SK-N-SH treated with all-trans-retinoic acid at 6 μM for 48 hours (cell line): ENCODE measurements around the gene IGFL3.

ENCODE experiments used
- ATAC-seq: fragments of 200-7000 bp; cut with Tn5 transposase; 3 replicates; pipeline ENCODE4 v1.9.1; 2020; ENCODE audit warnings: mild to moderate bottlenecking, moderate library complexity
- ARNTL ChIP-seq: fragments of 450-650 bp; formaldehyde crosslinking; IDR thresholded peaks from 2 replicates; pipeline ENCODE4 v1.5.0; 2020; ENCODE audit warnings: low read depth, mild to moderate bottlenecking, moderate library complexity, borderline replicate concordance
- BACH2 ChIP-seq: fragments of 250-450 bp; sonication (Bioruptor Pico); IDR thresholded peaks from 2 replicates; pipeline ENCODE4 v1.9.0; 2021; ENCODE audit warnings: mild to moderate bottlenecking, borderline replicate concordance
- CREB5 ChIP-seq: fragments of 250-450 bp; sonication (Bioruptor Pico); IDR thresholded peaks from 2 replicates; pipeline ENCODE4 v1.5.1; 2020; ENCODE audit warnings: low read depth, mild to moderate bottlenecking, moderate library complexity
- CSDC2 ChIP-seq: fragments of 250-450 bp; sonication (Bioruptor Pico); IDR thresholded peaks from 2 replicates; pipeline ENCODE4 v1.5.0; 2020; ENCODE audit warnings: mild to moderate bottlenecking, moderate library complexity
- CSRNP3 ChIP-seq: fragments of 250-450 bp; sonication (Bioruptor Pico); IDR thresholded peaks from 2 replicates; pipeline ENCODE4 v1.5.1; 2021; ENCODE audit warnings: mild to moderate bottlenecking, moderate library complexity
- ESRRG ChIP-seq: fragments of 250-450 bp; sonication (Bioruptor Pico); IDR thresholded peaks from 2 replicates; pipeline ENCODE4 v1.6.1; 2021; ENCODE audit warnings: mild to moderate bottlenecking
- GLIS3 ChIP-seq: fragments of 250-450 bp; sonication (Bioruptor Pico); IDR thresholded peaks from 2 replicates; pipeline ENCODE4 v1.5.0; 2020; ENCODE audit warnings: mild to moderate bottlenecking, moderate library complexity
- OSR1 ChIP-seq: fragments of 250-450 bp; sonication (Bioruptor Pico); IDR thresholded peaks from 2 replicates; pipeline ENCODE4 v1.8.0; 2022; ENCODE audit warnings: moderate library complexity, mild to moderate bottlenecking, inconsistent platforms
- PATZ1 ChIP-seq: fragments of 250-450 bp; sonication (Bioruptor Pico); IDR thresholded peaks from 2 replicates; pipeline ENCODE4 v1.8.0; 2020; ENCODE audit warnings: mild to moderate bottlenecking, moderate library complexity, borderline replicate concordance
- POU6F1 ChIP-seq: fragments of 250-450 bp; sonication (Bioruptor Pico); IDR thresholded peaks from 2 replicates; pipeline ENCODE4 v1.8.0; 2021; ENCODE audit warnings: low read depth, mild to moderate bottlenecking, moderate library complexity, borderline replicate concordance
- PPARA ChIP-seq: fragments of 250-450 bp; sonication (Bioruptor Pico); IDR thresholded peaks from 2 replicates; pipeline ENCODE4 v1.5.0; 2020; ENCODE audit warnings: mild to moderate bottlenecking, borderline replicate concordance
- SNAI2 ChIP-seq: fragments of 250-450 bp; sonication (Bioruptor Pico); IDR thresholded peaks from 2 replicates; pipeline ENCODE4 v1.5.0; 2020; ENCODE audit warnings: mild to moderate bottlenecking, moderate library complexity
- TOX ChIP-seq: fragments of 250-450 bp; sonication (Bioruptor Pico); IDR thresholded peaks from 2 replicates; pipeline ENCODE4 v1.8.0; 2021; ENCODE audit warnings: mild to moderate bottlenecking, moderate library complexity, borderline replicate concordance
- TSHZ2 ChIP-seq: fragments of 250-450 bp; sonication (Bioruptor Pico); IDR thresholded peaks from 2 replicates; pipeline ENCODE4 v1.5.0; 2020; ENCODE audit warnings: mild to moderate bottlenecking, moderate library complexity
- ZC3H10 ChIP-seq: fragments of 250-450 bp; sonication (Bioruptor Pico); IDR thresholded peaks from 2 replicates; pipeline ENCODE4 v1.5.1; 2021; ENCODE audit warnings: mild to moderate bottlenecking, moderate library complexity
- ZFP3 ChIP-seq: fragments of 250-450 bp; sonication (Bioruptor Pico); IDR thresholded peaks from 2 replicates; pipeline ENCODE4 v1.5.0; 2020; ENCODE audit warnings: mild to moderate bottlenecking, moderate library complexity
- ZFP30 ChIP-seq: fragments of 450-650 bp; formaldehyde crosslinking; IDR thresholded peaks from 2 replicates; pipeline ENCODE4 v1.5.0; 2022; ENCODE audit warnings: mild to moderate bottlenecking, moderate library complexity
- ZNF565 ChIP-seq: fragments of 450-650 bp; formaldehyde crosslinking; conservative IDR thresholded peaks from 2 replicates; pipeline ENCODE4 v1.5.0; 2020; ENCODE audit warnings: low read depth, mild to moderate bottlenecking, moderate library complexity

Gene IGFL3

GRCh38 chr19:46159418-46160232 is 35.1 kb upstream of the IGFL3 start:
- ATAC-seq = no peak

GRCh38 chr19:46155237-46155636 is 30.7 kb upstream of the IGFL3 start:
- no peak for ATAC-seq
- TF ChIP-seq ZFP3 (CRISPR knock-in tag) = no peak
- TF ChIP-seq SNAI2 = no peak
- no peak for TF ChIP-seq ZC3H10 (CRISPR knock-in tag)

More at GRCh38 chr19:46159418-46160232, 35.1 kb upstream of the IGFL3 start:
- no peak for TF ChIP-seq TSHZ2
- TF ChIP-seq, all 23 proteins: peak for 0

GRCh38 chr19:46150606-46151005 is 26.1 kb upstream of the IGFL3 start:
- no peak for TF ChIP-seq GLIS3
- no peak for ATAC-seq

- TF ChIP-seq CREB5 (CRISPR knock-in tag) (no peak), ZC3H10 (CRISPR knock-in tag) (no peak), ESRRG (CRISPR knock-in tag) (no peak), SNAI2 (no peak), TSHZ2 (no peak), OSR1 (CRISPR knock-in tag) (no peak), TOX (CRISPR knock-in tag) (no peak), ZNF565 (CRISPR knock-in tag) (no peak), CSRNP3 (CRISPR knock-in tag) (no peak), CSDC2 (CRISPR knock-in tag) (no peak), ZFP3 (CRISPR knock-in tag) (no peak), PPARA (CRISPR knock-in tag) (no peak), POU6F1 (CRISPR knock-in tag) (no peak), PATZ1 (CRISPR knock-in tag) (no peak), ZFP30 (no peak), BACH2 (CRISPR knock-in tag) (no peak), ARNTL (CRISPR knock-in tag) (no peak)
- TF ChIP-seq, all 23 proteins: peak for 0
These were observed 23.4 kb upstream of the IGFL3 start, which contains the start of gene IGFL2 for GRCh38 chr19:46147791-46148288. Gene IGFL2 (plus strand): TSS chr19:46148238. CDS start chr19:46148279, 41 bp downstream.

More at GRCh38 chr19:46147791-46148288, 23.4 kb upstream of the IGFL3 start, which contains the start of gene IGFL2:
- no peak for ATAC-seq
